Measurements from ENCODE around the gene CTNNBIP1.
"Not testable (repeated sequence)": the region's sequence is repeated elsewhere in the genome, so short reads cannot be mapped to it uniquely, and the experiment has no call there.

The CTNNBIP1 gene

GRCh38 chr1:9805006-9805508 lies 105.0 kb downstream of the CTNNBIP1 start:
- DNase-seq (ENCODE audit: low read depth in 2 of 2) = no peak

- DNase-seq (ENCODE audit: low read depth in 2 of 2) = not testable (repeated sequence)
These were observed 106.8 kb downstream of the CTNNBIP1 start for GRCh38 chr1:9803003-9803918.

- no peak for DNase-seq (ENCODE audit: low read depth in 2 of 2)
These were observed 108.2 kb downstream of the CTNNBIP1 start for GRCh38 chr1:9801909-9802308.

Data from stimulated activated CD4-positive, alpha-beta T cell treated with anti-CD3 and anti-CD28 coated beads, Interleukin-1b, Interleukin-23, amount 100 ng/mL, for 1 hour (primary cell).